NCI-H748 (cell line): ENCODE measurements around the gene RORB.
A peak's percentile ranks its signal among the peaks of the same experiment; 100 is the strongest.

Experiments
- DNase-seq: peaks from one replicate; lab custom pipeline; 2025; ENCODE audit not compliant: unreplicated experiment; lab: John Stamatoyannopoulos, UW

Gene RORB

GRCh38 chr9:74496819-74497747 is at the start of gene RORB:
Gene RORB (plus strand): TSS chr9:74497335. CDS start chr9:74497977, 642 bp downstream.
- peak; percentile 89 for DNase-seq

DNA sequence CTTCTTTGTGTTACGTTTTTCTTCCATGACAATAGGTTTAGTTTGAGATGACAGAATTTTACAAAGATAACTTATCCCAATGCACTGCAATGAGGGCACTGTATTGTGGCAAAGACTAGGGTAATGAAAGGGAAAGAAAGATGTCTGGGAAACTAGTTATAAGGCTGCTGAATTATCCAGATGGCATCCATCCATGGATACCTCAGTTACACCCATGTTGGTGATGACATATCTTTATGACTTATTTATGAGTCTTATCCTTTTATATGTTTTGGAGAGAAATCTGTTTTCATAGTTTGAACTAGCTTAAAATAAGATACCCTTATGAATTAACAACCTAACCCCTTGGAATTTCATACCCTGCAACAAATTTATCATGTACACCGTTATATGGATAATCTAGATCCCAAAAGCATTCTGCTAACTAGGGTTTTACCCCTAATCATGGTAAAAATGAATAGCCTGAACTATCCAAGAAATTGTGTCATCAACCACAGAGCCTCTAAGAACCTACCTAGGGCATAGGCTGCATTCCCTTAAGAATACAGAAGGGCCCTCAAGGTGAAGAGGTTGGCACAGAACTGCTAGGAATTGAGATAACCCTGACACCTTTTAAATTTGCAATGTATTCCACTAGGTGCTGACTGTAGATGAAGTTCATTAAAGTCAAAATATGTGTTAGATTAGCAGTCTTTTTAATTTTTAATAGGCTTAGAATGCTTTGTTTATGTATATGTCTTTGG is 49.5 kb upstream of the RORB start:
- DNase-seq: no peak

- no peak for DNase-seq
These were observed 48.1 kb upstream of the RORB start for GRCh38 chr9:74449060-74449459.

DNA sequence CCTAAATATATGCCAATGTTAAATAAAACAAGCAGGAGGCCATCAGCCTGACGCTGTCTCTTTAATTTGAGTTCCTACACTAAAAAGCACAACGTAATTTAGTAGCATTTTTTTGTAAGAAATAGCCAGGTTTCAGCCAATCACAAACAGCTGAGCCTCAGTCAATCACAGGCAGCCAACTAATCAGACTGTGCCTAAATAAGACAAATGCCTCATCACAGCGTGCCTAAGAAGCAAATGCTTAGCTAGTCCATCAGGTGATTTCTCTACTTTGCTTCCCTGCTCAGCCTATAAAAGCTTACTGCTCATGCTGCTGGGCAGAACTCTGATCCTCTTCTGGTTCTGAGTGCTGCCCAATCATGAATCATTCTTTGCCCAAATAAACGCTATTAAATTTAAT is 38.3 kb upstream of the RORB start:
- DNase-seq: no peak

- no peak for DNase-seq
These were observed 33.3 kb upstream of the RORB start for GRCh38 chr9:74463825-74464224.

DNA sequence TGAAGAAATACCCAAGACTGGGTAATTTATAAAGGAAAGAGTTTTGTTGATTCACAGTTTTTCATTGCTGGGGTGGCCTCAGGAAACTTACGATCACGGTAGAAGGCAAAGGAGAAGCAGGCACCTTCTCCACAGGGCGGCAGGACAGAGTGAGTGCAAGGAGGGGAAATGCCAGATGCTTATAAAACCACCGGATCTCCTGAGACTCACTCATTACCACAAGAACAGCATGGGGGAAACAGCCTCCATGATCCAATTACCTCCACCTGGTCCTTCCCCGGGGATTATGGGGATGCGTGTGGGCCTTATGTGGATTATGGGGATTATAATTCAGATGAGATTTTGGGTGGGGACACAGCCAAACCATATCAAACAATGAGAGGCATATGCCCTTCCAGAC is 18.5 kb upstream of the RORB start:
- no peak for DNase-seq

DNA sequence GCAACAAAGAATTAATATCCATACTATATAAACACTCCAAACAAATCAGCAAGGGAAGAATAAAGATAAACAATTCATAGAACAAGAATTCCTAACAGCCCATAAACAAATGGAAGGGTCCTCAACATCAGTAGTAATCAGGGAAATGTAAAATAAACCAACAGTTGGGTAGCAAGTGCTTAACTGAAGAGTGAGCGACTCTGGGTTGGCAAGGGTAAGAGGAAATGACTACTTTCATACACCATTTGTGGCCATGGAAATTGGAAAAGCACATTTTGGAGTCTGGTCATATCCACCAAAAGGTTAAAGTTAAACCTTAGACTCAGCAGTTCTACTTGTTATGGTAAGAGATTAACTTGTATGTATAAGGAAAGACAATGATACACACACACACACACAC is 17.4 kb upstream of the RORB start:
- no peak for DNase-seq

DNA sequence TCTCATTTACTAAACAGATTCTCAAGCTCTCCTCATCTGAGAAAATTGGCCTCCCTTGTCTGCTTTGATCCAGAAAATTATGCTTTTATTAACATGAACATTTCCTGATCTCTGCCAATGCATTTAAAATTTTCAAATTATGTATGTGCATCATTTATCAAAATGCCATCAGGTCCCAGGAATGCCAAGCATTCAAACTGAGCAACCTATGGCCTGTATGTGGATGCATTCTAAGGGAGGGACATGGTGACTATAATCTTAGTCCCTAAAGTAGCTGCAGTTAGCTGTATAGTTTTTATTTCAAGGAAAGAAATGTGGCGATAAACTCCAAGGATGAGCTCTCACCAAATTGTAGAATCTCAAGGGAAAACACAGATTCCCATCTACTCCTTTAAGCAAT is 9.7 kb upstream of the RORB start:
- no peak for DNase-seq

- DNase-seq: no peak
These were observed 3.6 kb upstream of the RORB start for GRCh38 chr9:74493512-74493911.

GRCh38 chr9:74494490-74494889 is 2.6 kb upstream of the RORB start:
- DNase-seq: no peak

- DNase-seq: no peak
These were observed 729 bp upstream of the RORB start for GRCh38 chr9:74496406-74496805.

DNA sequence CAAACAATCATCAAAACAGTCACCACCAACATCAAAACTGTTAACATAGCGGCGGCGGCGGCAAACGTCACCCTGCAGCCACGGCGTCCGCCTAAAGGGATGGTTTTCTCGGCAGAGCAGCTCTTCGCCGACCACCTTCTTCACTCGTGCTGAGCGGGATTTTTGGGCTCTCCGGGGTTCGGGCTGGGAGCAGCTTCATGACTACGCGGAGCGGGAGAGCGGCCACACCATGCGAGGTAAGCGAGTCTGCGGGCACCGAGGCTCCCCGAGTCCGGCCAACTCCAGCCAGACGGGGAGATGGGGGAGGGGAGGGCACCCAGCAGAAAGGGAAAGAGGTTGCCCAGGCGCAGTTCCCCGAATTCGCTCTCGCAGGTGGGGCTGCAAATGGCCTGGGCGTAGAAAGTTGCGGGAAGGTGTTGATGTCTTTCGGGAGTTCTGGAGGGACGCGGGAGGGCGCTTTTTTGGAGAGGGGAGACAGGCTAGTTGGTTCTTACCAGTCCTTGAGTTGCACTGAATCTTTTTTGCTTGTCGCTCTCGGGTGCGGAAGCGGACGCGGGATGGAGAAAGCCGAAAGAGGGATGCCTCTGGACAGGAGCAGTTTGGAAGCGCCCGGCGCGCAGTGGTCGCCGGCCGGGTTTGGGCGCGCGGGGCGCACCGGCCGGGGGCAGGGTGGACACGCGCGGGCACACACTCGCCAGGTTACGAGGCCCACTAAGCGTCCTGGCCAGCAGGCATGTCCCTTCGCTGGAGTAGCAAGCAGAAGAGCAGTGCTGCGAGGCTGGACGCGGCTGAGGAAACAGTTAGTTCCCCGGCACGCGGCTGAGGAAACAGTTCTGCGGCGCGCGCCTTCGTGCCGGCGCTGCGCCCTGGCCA is 849 bp downstream of the RORB start:
- peak; percentile 45 for DNase-seq

- no peak for DNase-seq
These were observed 1.5 kb downstream of the RORB start for GRCh38 chr9:74498621-74499095.

GRCh38 chr9:74499111-74499601 is 2.0 kb downstream of the RORB start:
- no peak for DNase-seq

DNA sequence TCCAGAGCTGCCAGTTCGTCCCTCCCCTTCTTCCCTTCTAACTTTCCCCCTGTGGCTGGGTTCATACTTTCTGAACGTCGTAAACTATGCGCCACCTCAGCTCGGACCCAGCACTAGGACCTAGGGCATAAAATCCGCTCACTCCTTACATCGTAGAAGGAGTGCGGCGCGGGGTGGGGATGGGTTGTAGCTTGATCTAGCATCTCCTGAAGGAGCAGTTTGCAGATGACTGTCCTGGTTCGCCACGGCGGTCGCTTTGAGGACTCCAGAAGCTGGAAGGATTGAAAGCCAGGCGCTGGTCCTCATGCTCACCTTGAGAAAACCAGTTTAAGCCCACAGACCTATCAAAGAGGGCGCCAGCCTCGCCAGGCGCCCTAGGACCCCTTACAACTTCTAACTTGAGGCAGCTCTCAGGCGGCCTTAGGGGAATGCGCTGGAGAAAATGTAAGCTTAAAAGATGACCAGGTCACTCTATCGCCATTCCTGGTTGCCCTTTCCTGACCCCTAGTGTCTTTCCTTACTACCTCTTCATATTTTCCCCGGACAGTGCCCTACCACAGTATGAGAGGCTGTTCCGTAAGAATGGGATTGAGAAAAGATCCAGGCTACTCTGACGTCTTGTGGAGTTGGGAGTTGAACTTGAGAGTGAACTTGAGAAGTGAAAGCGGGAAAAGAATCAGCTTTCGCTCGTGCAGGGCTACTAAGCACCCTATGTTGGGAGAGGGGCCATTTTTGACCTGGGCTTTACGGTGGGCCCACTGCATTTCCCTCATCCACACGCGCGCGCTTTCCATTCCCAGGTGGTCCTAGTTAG is 2.8 kb downstream of the RORB start:
- DNase-seq: no peak

DNA sequence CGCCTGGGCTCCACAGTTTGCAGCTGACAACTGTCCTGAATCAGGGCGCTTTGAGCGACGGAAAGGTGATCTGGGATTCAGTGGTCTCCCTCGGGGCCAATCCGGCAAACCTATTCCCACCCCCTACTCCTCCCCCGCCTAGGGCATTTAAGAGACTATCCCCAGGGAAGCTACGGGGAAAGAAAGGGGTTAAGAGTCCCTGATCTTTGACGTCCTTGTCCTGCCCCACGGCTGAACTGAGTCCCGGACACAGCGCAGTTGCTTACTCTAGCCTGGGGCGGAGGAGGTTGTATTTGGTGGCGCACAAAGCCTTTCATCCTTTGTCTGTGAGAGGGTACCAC is 3.4 kb downstream of the RORB start:
- DNase-seq: no peak

DNA sequence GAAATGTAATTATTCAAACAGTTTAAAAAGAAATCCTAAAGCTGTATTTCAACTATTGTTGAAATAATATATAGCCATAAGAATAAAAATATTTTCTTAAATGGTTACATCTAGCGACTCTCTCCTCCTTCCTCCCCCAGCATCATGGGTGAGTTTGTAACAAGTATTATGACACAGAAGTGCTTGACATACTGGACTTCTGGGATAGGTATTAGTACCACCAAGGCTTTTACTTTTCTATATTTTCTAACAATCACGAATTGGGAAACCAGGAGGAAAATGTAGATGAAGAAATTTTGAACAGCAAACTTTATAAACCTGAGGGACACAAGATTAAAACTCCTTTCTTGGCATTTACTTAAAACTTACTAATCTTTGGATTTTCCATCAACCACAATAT is 4.4 kb downstream of the RORB start:
- no peak for DNase-seq

GRCh38 chr9:74503219-74503618 is 6.1 kb downstream of the RORB start:
- DNase-seq: peak; percentile 44

DNA sequence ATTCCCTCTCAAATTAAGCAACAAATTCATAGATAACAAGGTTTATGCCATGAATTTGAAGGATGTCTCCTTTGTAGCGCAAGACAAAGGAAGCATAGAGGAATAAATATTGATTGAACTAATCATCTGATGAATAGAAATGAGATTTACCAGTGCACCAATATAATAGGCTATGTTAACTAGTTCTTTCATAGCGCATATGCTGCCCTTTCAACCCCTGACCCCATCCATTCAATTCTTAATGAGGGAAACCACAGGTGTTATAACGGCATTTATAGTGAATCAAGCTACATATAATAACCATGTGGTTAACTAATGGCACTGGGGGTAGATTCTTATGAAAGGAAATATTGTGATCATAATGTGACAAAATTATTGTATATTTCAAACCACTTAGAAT is 6.5 kb downstream of the RORB start:
- DNase-seq: peak; percentile 63

- DNase-seq: no peak
These were observed 14.2 kb downstream of the RORB start for GRCh38 chr9:74511333-74511732.
